Caco-2 (cell line): Measurements from ENCODE around the gene CCDC102B. TPM values are rescaled to one million over a fixed set of nuclear protein-coding genes. Genes with fewer than 3 reads are reported as not detected.

Source experiments
- BruUV-seq: library from RNA; stranded (reverse); fragments of 400-500 nt; replicated peaks from 2 replicates; lab custom pipeline; 2021; lab: Mats Ljungman, UMichigan
- CTCF ChIA-PET: fragments of 300-600 bp; sonication (Branson Sonifier 250); formaldehyde crosslinking; loops from one replicate; lab custom pipeline; 2022; ENCODE audit warnings: antibody characterized with exemption; lab: Charles Lee
- POLR2A ChIA-PET: fragments of 300-600 bp; sonication (Branson Sonifier 250); formaldehyde crosslinking; loops from one replicate; lab custom pipeline; 2022; ENCODE audit warnings: antibody characterized with exemption; lab: Charles Lee
- DNase-seq, 2 experiments: peaks; one replicate each; pipeline versions ENCODE4 v3.0.0 to v3.0.0-alpha.2; 2020 to 2022
- H3K27me3 ChIP-seq: replicated peaks from 2 replicates; pipeline ENCODE4 v1.6.0; 2011; ENCODE audit warnings: low read length; ENCODE audit not compliant: control insufficient read depth, insufficient read depth
- H3K36me3 ChIP-seq: 2 replicates; pipeline ENCODE4 v1.5.1; 2011; ENCODE audit warnings: low read length; ENCODE audit not compliant: control insufficient read depth, insufficient read depth
- H3K4me1 ChIP-seq: fragments of 250-450 bp; sonication (Bioruptor Pico); 2 replicates; pipeline ENCODE4 v1.5.1; 2020; ENCODE audit warnings: mild to moderate bottlenecking
- H3K4me3 ChIP-seq: 2 replicates; pipeline ENCODE4 v1.5.1; 2011; ENCODE audit warnings: low read depth, mild to moderate bottlenecking, control low read depth, low read length
- H3K9me3 ChIP-seq: fragments of 250-450 bp; sonication (Bioruptor Pico); 2 replicates; pipeline ENCODE4 v1.5.1; 2020; ENCODE audit warnings: mild to moderate bottlenecking, moderate library complexity
- H3K27ac Mint-ChIP-seq: one replicate; pipeline ENCODE4 v1.8.0; 2022; ENCODE audit warnings: mixed read lengths; ENCODE audit not compliant: unreplicated experiment
- H3K27me3 Mint-ChIP-seq: one replicate; pipeline ENCODE4 v1.8.0; 2022; ENCODE audit warnings: mixed read lengths; ENCODE audit not compliant: insufficient read depth, unreplicated experiment
- H3K36me3 Mint-ChIP-seq: one replicate; pipeline ENCODE4 v1.8.0; 2022; ENCODE audit warnings: mild to moderate bottlenecking, mixed read lengths; ENCODE audit not compliant: insufficient read depth, unreplicated experiment
- H3K4me1 Mint-ChIP-seq: one replicate; pipeline ENCODE4 v1.8.0; 2022; ENCODE audit warnings: low read depth, mixed read lengths; ENCODE audit not compliant: unreplicated experiment
- H3K4me3 Mint-ChIP-seq: one replicate; pipeline ENCODE4 v1.8.0; 2022; ENCODE audit warnings: mild to moderate bottlenecking, moderate library complexity, mixed read lengths; ENCODE audit not compliant: unreplicated experiment
- H3K9me3 Mint-ChIP-seq: one replicate; pipeline ENCODE4 v1.8.0; 2022; ENCODE audit warnings: mixed read lengths; ENCODE audit not compliant: unreplicated experiment
- CTCF ChIP-seq, 2 experiments: fragments of 200-600 bp in 1 of 2; IDR thresholded peaks; 1 replicate in 1 of 2; 2 replicates in 1 of 2; pipeline versions ENCODE4 v1.5.1 to v1.8.0; 2011 to 2022; ENCODE audit warnings: antibody characterized with exemption in 1 of 2, control low read depth in 1 of 2, inconsistent platforms in 1 of 2, low read depth in 1 of 2, low read length in 1 of 2, mild to moderate bottlenecking in 1 of 2, moderate library complexity in 1 of 2; ENCODE audit not compliant: insufficient read depth in 1 of 2, severe bottlenecking in 1 of 2, unreplicated experiment in 1 of 2
- intact Hi-C: fragments of 100-400 bp; cut with micrococcal nuclease; formaldehyde crosslinking; loops from one replicate; pipeline ENCODE4 v1.10.0; 2022; ENCODE audit not compliant: unreplicated experiment
- total RNA-seq: library from RNA; stranded (reverse); gene quantifications from 2 replicates; pipeline ENCODE4 v1.2.3, GENCODE V29; 2022

Gene CCDC102B
- total RNA-seq, 1 experiment from 2014 or later = 1.1 TPM

GRCh38 chr18:68909579-68909978, 111.7 kb downstream of the CCDC102B start:
- no peaks in the 10 kb centered on the region for H3K9me3 Mint-ChIP-seq
- CTCF ChIA-PET = no interaction called here
- POLR2A ChIA-PET = no interaction called here

GRCh38 chr18:68915061-68915460, 117.2 kb downstream of the CCDC102B start:
- Histone ChIP-seq H3K36me3 (no peaks in the 10 kb centered on the region), H3K4me3 (no peak overlapping the region), H3K27me3 (no peaks in the 10 kb centered on the region), H3K9me3 (no peaks in the 10 kb centered on the region), H3K4me1 (no peaks in the 10 kb centered on the region)
- H3K27ac Mint-ChIP-seq = no peak overlapping the region
- ChIA-PET CTCF (no interaction called here), POLR2A (no interaction called here)
- no peaks in the 10 kb centered on the region for H3K9me3 Mint-ChIP-seq
- H3K36me3 Mint-ChIP-seq = no peaks in the 10 kb centered on the region
- no peak overlapping the region for H3K4me3 Mint-ChIP-seq
- no peak for DNase-seq
- peaks cover 3% of the 10 kb centered on the region for H3K27me3 Mint-ChIP-seq
- TF ChIP-seq CTCF (IDR thresholded peaks at IDR 0.05; ENCODE audit: insufficient read depth in 1 of 2, low read depth in 1 of 2, low read length in 1 of 2, severe bottlenecking in 1 of 2, unreplicated experiment in 1 of 2) = no peak
- intact Hi-C loops = no loop called here
- H3K4me1 Mint-ChIP-seq = no peaks in the 10 kb centered on the region
- no TSS peak for BruUV-seq

More at GRCh38 chr18:68909579-68909978, 111.7 kb downstream of the CCDC102B start:
- BruUV-seq = no TSS peak
- Histone ChIP-seq H3K9me3 (no peaks in the 10 kb centered on the region), H3K4me1 (no peaks in the 10 kb centered on the region), H3K4me3 (no peak overlapping the region), H3K27me3 (no peaks in the 10 kb centered on the region), H3K36me3 (no peaks in the 10 kb centered on the region)
- no peak for DNase-seq
- H3K27me3 Mint-ChIP-seq = peaks cover 3% of the 10 kb centered on the region
- H3K27ac Mint-ChIP-seq = no peak overlapping the region
- H3K4me1 Mint-ChIP-seq = no peaks in the 10 kb centered on the region
- H3K4me3 Mint-ChIP-seq = no peak overlapping the region
- intact Hi-C loops = no loop called here
- no peaks in the 10 kb centered on the region for H3K36me3 Mint-ChIP-seq
- TF ChIP-seq CTCF (IDR thresholded peaks at IDR 0.05; ENCODE audit: insufficient read depth in 1 of 2, low read depth in 1 of 2, low read length in 1 of 2, severe bottlenecking in 1 of 2, unreplicated experiment in 1 of 2) = no peak

- H3K4me3 Mint-ChIP-seq = no peak overlapping the region
- no TSS peak for BruUV-seq
- H3K9me3 ChIP-seq = no peaks in the 10 kb centered on the region
- no peaks in the 10 kb centered on the region for H3K4me1 Mint-ChIP-seq
- no peaks in the 10 kb centered on the region for H3K4me1 ChIP-seq
- DNase-seq = no peak
- CTCF ChIA-PET = no interaction called here
- no peaks in the 10 kb centered on the region for H3K9me3 Mint-ChIP-seq
- H3K36me3 ChIP-seq = no peaks in the 10 kb centered on the region
- intact Hi-C loops = no loop called here
- peaks cover 3% of the 10 kb centered on the region for H3K27me3 Mint-ChIP-seq
- H3K27me3 ChIP-seq = no peaks in the 10 kb centered on the region
- H3K27ac Mint-ChIP-seq = no peak overlapping the region
- POLR2A ChIA-PET = no interaction called here
- no peak for TF ChIP-seq CTCF (IDR thresholded peaks at IDR 0.05; ENCODE audit: insufficient read depth in 1 of 2, low read depth in 1 of 2, low read length in 1 of 2, severe bottlenecking in 1 of 2, unreplicated experiment in 1 of 2)
- H3K4me3 ChIP-seq = no peak overlapping the region
- H3K36me3 Mint-ChIP-seq = no peaks in the 10 kb centered on the region
Measured at GRCh38 chr18:68916734-68917133, 118.9 kb downstream of the CCDC102B start.
